Trophoblast cell (in vitro differentiated cells and primary cell): ENCODE results near the gene CTIF.

Experiments
- DNase-seq, 2 donors: peaks; one replicate each; pipeline ENCODE4 v3.0.0-alpha.2; 2016
- H2AFZ ChIP-seq: 2 replicates; pipeline ENCODE4 v1.6.1; 2013; ENCODE audit warnings: low read length, moderate library complexity, mild to moderate bottlenecking; ENCODE audit not compliant: insufficient read depth, poor library complexity
- H2AK5ac ChIP-seq: 2 replicates; pipeline ENCODE4 v1.6.1; 2013; ENCODE audit warnings: mild to moderate bottlenecking, low read length
- H2BK120ac ChIP-seq: 2 replicates; pipeline ENCODE4 v1.6.1; 2013; ENCODE audit warnings: low read length, mild to moderate bottlenecking, moderate library complexity; ENCODE audit not compliant: insufficient read depth, poor library complexity
- H2BK12ac ChIP-seq: 2 replicates; pipeline ENCODE4 v1.6.1; 2013; ENCODE audit warnings: mild to moderate bottlenecking, low read length, moderate library complexity
- H2BK5ac ChIP-seq: 2 replicates; pipeline ENCODE4 v1.6.1; 2013; ENCODE audit warnings: low read length, low read depth, moderate library complexity, mild to moderate bottlenecking; ENCODE audit not compliant: poor library complexity
- H3K14ac ChIP-seq: 2 replicates; pipeline ENCODE4 v1.6.1; 2013; ENCODE audit warnings: mild to moderate bottlenecking, low read length
- H3K18ac ChIP-seq: 2 replicates; pipeline ENCODE4 v1.6.1; 2013; ENCODE audit warnings: mild to moderate bottlenecking, low read length
- H3K23ac ChIP-seq: 2 replicates; pipeline ENCODE4 v1.6.1; 2013; ENCODE audit warnings: low read length
- H3K27ac ChIP-seq: 2 replicates; pipeline ENCODE4 v1.5.1; 2013; ENCODE audit warnings: low read depth, mild to moderate bottlenecking, inconsistent platforms, low read length, moderate library complexity
- H3K27me3 ChIP-seq: 2 replicates; pipeline ENCODE4 v1.6.1; 2013; ENCODE audit warnings: inconsistent platforms, mild to moderate bottlenecking, low read length, moderate library complexity; ENCODE audit not compliant: insufficient read depth
- H3K36me3 ChIP-seq, 2 experiments: 1 replicate in 1 of 2; 2 replicates in 1 of 2; pipeline ENCODE4 v1.6.1; 2013; ENCODE audit warnings: low read length in 2 of 2, mild to moderate bottlenecking in 2 of 2, moderate library complexity in 1 of 2; ENCODE audit not compliant: insufficient read depth in 2 of 2, control insufficient read depth in 1 of 2
- H3K4ac ChIP-seq: 2 replicates; pipeline ENCODE4 v1.6.1; 2013; ENCODE audit warnings: low read depth, mild to moderate bottlenecking, low read length, moderate library complexity
- H3K4me1 ChIP-seq, 2 experiments: 1 replicate in 1 of 2; 2 replicates in 1 of 2; pipeline ENCODE4 v1.6.1; 2013; ENCODE audit warnings: low read length in 2 of 2, mild to moderate bottlenecking in 2 of 2, moderate library complexity in 1 of 2; ENCODE audit not compliant: insufficient read depth in 2 of 2, control insufficient read depth in 1 of 2
- H3K4me2 ChIP-seq: 2 replicates; pipeline ENCODE4 v1.6.1; 2013; ENCODE audit warnings: inconsistent platforms, mild to moderate bottlenecking, low read length, moderate library complexity
- H3K4me3 ChIP-seq: 2 replicates; pipeline ENCODE4 v1.5.1; 2013; ENCODE audit warnings: mild to moderate bottlenecking, low read depth, low read length, inconsistent platforms
- H3K79me1 ChIP-seq: one replicate; pipeline ENCODE4 v1.6.1; 2013; ENCODE audit warnings: low read length
- H3K79me2 ChIP-seq: 2 replicates; pipeline ENCODE4 v1.6.1; 2013; ENCODE audit warnings: low read length, mild to moderate bottlenecking; ENCODE audit not compliant: control insufficient read depth, insufficient read depth, poor library complexity
- H3K9ac ChIP-seq: 2 replicates; pipeline ENCODE4 v1.6.1; 2013; ENCODE audit warnings: mild to moderate bottlenecking, low read length
- H3K9me3 ChIP-seq: 2 replicates; pipeline ENCODE4 v1.6.1; 2013; ENCODE audit warnings: low read depth, mild to moderate bottlenecking, control low read depth, inconsistent platforms, low read length; ENCODE audit not compliant: insufficient read depth
- H4K12ac ChIP-seq: 2 replicates; pipeline ENCODE4 v1.6.1; 2013; ENCODE audit warnings: low read depth, mild to moderate bottlenecking, low read length, moderate library complexity
- H4K8ac ChIP-seq: 2 replicates; pipeline ENCODE4 v1.6.1; 2013; ENCODE audit warnings: low read depth, mild to moderate bottlenecking, low read length, moderate library complexity
- H4K91ac ChIP-seq: one replicate; pipeline ENCODE4 v1.6.1; 2013; ENCODE audit warnings: low read depth, mild to moderate bottlenecking, low read length, moderate library complexity
- WGBS: extraction: QIAGEN DNeasy Blood & Tissue Kit; methylation state at CpG from one replicate; pipeline ENCODE4 v1.1.7; 2013; ENCODE audit warnings: missing lambda C conversion rate; ENCODE audit not compliant: insufficient read length, insufficient coverage; ENCODE audit errors: extremely low coverage; 5-methylcytosine and 5-hydroxymethylcytosine counted together

Gene CTIF

GRCh38 chr18:48745293-48745692 is 206.5 kb downstream of the CTIF start:
- Histone ChIP-seq H3K9ac (no peak overlapping the region), H3K9me3 (no peaks in the 10 kb centered on the region)

GRCh38 chr18:48749768-48750167 is 210.9 kb downstream of the CTIF start:
- Histone ChIP-seq H2AFZ (no peak overlapping the region), H3K9ac (no peak overlapping the region), H2BK5ac (peak overlapping the region; percentile 18), H3K4me2 (no peak overlapping the region), H3K9me3 (peaks cover 3% of the 10 kb centered on the region), H3K18ac (no peak overlapping the region), H4K91ac (peak overlapping the region; percentile 48), H3K79me2 (peaks cover 2% of the 10 kb centered on the region), H3K79me1 (peaks cover 2% of the 10 kb centered on the region), H4K8ac (no peak overlapping the region), H3K4me1 (peaks cover 3% of the 10 kb centered on the region in 2 experiments), H3K36me3 (no peaks in the 10 kb centered on the region), H3K4ac (no peak overlapping the region), H2AK5ac (no peak overlapping the region), H3K27ac (no peak overlapping the region), H3K14ac (no peak overlapping the region), H3K4me3 (no peak overlapping the region), H2BK120ac (no peak overlapping the region), H3K23ac (no peak overlapping the region), H4K12ac (no peak overlapping the region), H3K27me3 (no peaks in the 10 kb centered on the region), H2BK12ac (peak overlapping the region; percentile 20)
- DNase-seq: peak; percentile 66 to 73
- no CpG with 5 or more reads among the region's 13 CpGs for WGBS

More at GRCh38 chr18:48745293-48745692, 206.5 kb downstream of the CTIF start:
- Histone ChIP-seq H4K8ac (no peak overlapping the region), H3K23ac (no peak overlapping the region), H3K79me2 (no peaks in the 10 kb centered on the region), H3K4me2 (no peak overlapping the region), H3K18ac (no peak overlapping the region), H3K27me3 (no peaks in the 10 kb centered on the region), H3K4me3 (no peak overlapping the region), H2AK5ac (no peak overlapping the region), H3K4ac (no peak overlapping the region), H3K79me1 (peaks cover 1% of the 10 kb centered on the region), H4K91ac (no peak overlapping the region), H3K14ac (no peak overlapping the region), H2BK120ac (no peak overlapping the region), H4K12ac (no peak overlapping the region), H3K36me3 (no peaks in the 10 kb centered on the region), H3K4me1 (peaks cover 0 to 3% of the 10 kb centered on the region in 2 experiments), H2BK5ac (no peak overlapping the region), H2BK12ac (no peak overlapping the region), H3K27ac (no peak overlapping the region), H2AFZ (no peak overlapping the region)
- DNase-seq: no peak
- no CpG with 5 or more reads among the region's 3 CpGs for WGBS

- H3K79me2 ChIP-seq: peaks cover 2% of the 10 kb centered on the region
- peak overlapping the region; percentile 48 for H4K91ac ChIP-seq
- peak overlapping the region; percentile 42 for H2BK12ac ChIP-seq
- H2AFZ ChIP-seq: no peak overlapping the region
- H3K79me1 ChIP-seq: peaks cover 2% of the 10 kb centered on the region
- no peak overlapping the region for H3K4me2 ChIP-seq
- no peak overlapping the region for H4K12ac ChIP-seq
- no peak overlapping the region for H3K23ac ChIP-seq
- H3K27ac ChIP-seq: no peak overlapping the region
- no peak overlapping the region for H2BK5ac ChIP-seq
- peaks cover 3 to 7% of the 10 kb centered on the region in 2 experiments for H3K4me1 ChIP-seq
- peaks cover 3% of the 10 kb centered on the region for H3K9me3 ChIP-seq
- H2AK5ac ChIP-seq: peak overlapping the region; percentile 17
- H3K4me3 ChIP-seq: no peak overlapping the region
- H4K8ac ChIP-seq: no peak overlapping the region
- H3K9ac ChIP-seq: no peak overlapping the region
- no peak overlapping the region for H3K4ac ChIP-seq
- WGBS: no CpG with 5 or more reads among the region's 11 CpGs
- no peak for DNase-seq
- peak overlapping the region; percentile 9 for H3K14ac ChIP-seq
- peak overlapping the region; percentile 7 for H2BK120ac ChIP-seq
- H3K27me3 ChIP-seq: no peaks in the 10 kb centered on the region
- no peaks in the 10 kb centered on the region for H3K36me3 ChIP-seq
- H3K18ac ChIP-seq: peak overlapping the region; percentile 20
Measured at GRCh38 chr18:48750485-48751175, 211.8 kb downstream of the CTIF start.

- DNase-seq: no peak
- no peak overlapping the region for H3K27ac ChIP-seq
- no peak overlapping the region for H4K91ac ChIP-seq
- H4K8ac ChIP-seq: no peak overlapping the region
- no peak overlapping the region for H3K14ac ChIP-seq
- H3K36me3 ChIP-seq: no peaks in the 10 kb centered on the region
- no peak overlapping the region for H3K18ac ChIP-seq
- peaks cover 10 to 16% of the 10 kb centered on the region in 2 experiments for H3K4me1 ChIP-seq
- no peak overlapping the region for H2BK120ac ChIP-seq
- H2AK5ac ChIP-seq: no peak overlapping the region
- H3K9me3 ChIP-seq: peaks cover 3% of the 10 kb centered on the region
- whole genome bisulfite sequencing: no CpG with 5 or more reads among the region's 8 CpGs
- no peak overlapping the region for H3K4ac ChIP-seq
- H3K9ac ChIP-seq: no peak overlapping the region
- no peaks in the 10 kb centered on the region for H3K27me3 ChIP-seq
- no peak overlapping the region for H3K4me3 ChIP-seq
- H3K23ac ChIP-seq: no peak overlapping the region
- H4K12ac ChIP-seq: no peak overlapping the region
- no peak overlapping the region for H2BK12ac ChIP-seq
- H2AFZ ChIP-seq: no peak overlapping the region
- H3K79me1 ChIP-seq: peaks cover 4% of the 10 kb centered on the region
- peaks cover 2% of the 10 kb centered on the region for H3K79me2 ChIP-seq
- H2BK5ac ChIP-seq: no peak overlapping the region
- H3K4me2 ChIP-seq: no peak overlapping the region
Measured at GRCh38 chr18:48751727-48752468, 213.1 kb downstream of the CTIF start.
